DOHH2 (cell line): Measurements from ENCODE around the gene NSL1.

Source experiments
- H3F3A ChIP-seq: fragments of 200-600 bp; sonication (generic), shearing (Covaris generic); 2 replicates; pipeline ENCODE4 v1.6.0; 2016; ENCODE audit warnings: antibody characterized with exemption, mild to moderate bottlenecking; ENCODE audit not compliant: control insufficient read depth, insufficient read depth
- H3K27ac ChIP-seq: fragments of 200-600 bp; sonication (generic); 2 replicates; pipeline ENCODE4 v1.5.1; 2014; ENCODE audit warnings: low read depth, mild to moderate bottlenecking, low read length, moderate library complexity
- H3K27me3 ChIP-seq: fragments of 200-600 bp; sonication (generic); 2 replicates; pipeline ENCODE4 v1.6.1; 2014; ENCODE audit warnings: mild to moderate bottlenecking, low read length, mixed read lengths; ENCODE audit not compliant: control insufficient read depth
- H3K36me3 ChIP-seq: fragments of 200-600 bp; sonication (generic); 2 replicates; pipeline ENCODE4 v1.6.1; 2014; ENCODE audit warnings: mild to moderate bottlenecking, low read length, moderate library complexity, mixed read lengths; ENCODE audit not compliant: control insufficient read depth
- H3K4me1 ChIP-seq: fragments of 200-600 bp; sonication (generic); 2 replicates; pipeline ENCODE4 v1.6.1; 2014; ENCODE audit warnings: mild to moderate bottlenecking, low read length, mixed read lengths; ENCODE audit not compliant: control insufficient read depth
- H3K4me2 ChIP-seq: fragments of 200-600 bp; sonication (generic); 2 replicates; pipeline ENCODE4 v1.6.0; 2014; ENCODE audit warnings: mild to moderate bottlenecking, low read length, moderate library complexity
- H3K4me3 ChIP-seq: fragments of 200-600 bp; sonication (generic); 2 replicates; pipeline ENCODE4 v1.5.1; 2014; ENCODE audit warnings: mild to moderate bottlenecking, low read length, mixed read lengths
- H3K79me2 ChIP-seq: fragments of 200-600 bp; sonication (generic); 2 replicates; pipeline ENCODE4 v1.6.1; 2014; ENCODE audit warnings: mild to moderate bottlenecking, low read length, mixed read lengths; ENCODE audit not compliant: control insufficient read depth
- H3K9me2 ChIP-seq: fragments of 200-600 bp; sonication (generic); replicated peaks from 2 replicates; pipeline ENCODE4 v1.6.1; 2014; ENCODE audit warnings: mild to moderate bottlenecking, low read length, mixed read lengths; ENCODE audit not compliant: control insufficient read depth
- H3K9me3 ChIP-seq: fragments of 200-600 bp; sonication (generic); 2 replicates; pipeline ENCODE4 v1.6.1; 2014; ENCODE audit warnings: antibody characterized with exemption, low read length, mixed read lengths; ENCODE audit not compliant: control insufficient read depth, insufficient read depth
- H4K20me1 ChIP-seq: fragments of 200-600 bp; sonication (generic); 2 replicates; pipeline ENCODE4 v1.6.0; 2014; ENCODE audit warnings: low read depth, mild to moderate bottlenecking, antibody characterized with exemption, low read length, moderate library complexity; ENCODE audit not compliant: control insufficient read depth, insufficient read depth
- EZH2phosphoT487 ChIP-seq: fragments of 200-600 bp; sonication (generic); IDR thresholded peaks from 2 replicates; pipeline ENCODE4 v1.6.1; 2017; ENCODE audit warnings: borderline replicate concordance, mild to moderate bottlenecking, antibody characterized with exemption, low read length, moderate library complexity, mixed read lengths
- TF ChIP-seq, protein P1 (sequence below): fragments of 200-600 bp; sonication (generic); IDR thresholded peaks from one replicate; pipeline ENCODE4 v1.5.1; 2014; ENCODE audit warnings: antibody characterized with exemption, mild to moderate bottlenecking, low read depth, low read length; ENCODE audit not compliant: poor library complexity, severe bottlenecking

The NSL1 gene

GRCh38 chr1:212684076-212684475 lies 107.5 kb downstream of the NSL1 start:
- Histone ChIP-seq H3K9me3 (no peaks in the 10 kb centered on the region), H3K27ac (no peak overlapping the region), H3K4me1 (peaks cover 14% of the 10 kb centered on the region), H3K4me3 (no peak overlapping the region), H3F3A (no peaks in the 10 kb centered on the region), H3K9me2 (no peaks in the 10 kb centered on the region), H3K27me3 (peaks cover 56% of the 10 kb centered on the region), H3K4me2 (no peak overlapping the region), H3K36me3 (no peaks in the 10 kb centered on the region), H3K79me2 (no peaks in the 10 kb centered on the region), H4K20me1 (no peaks in the 10 kb centered on the region)
- TF ChIP-seq, protein P1, sequence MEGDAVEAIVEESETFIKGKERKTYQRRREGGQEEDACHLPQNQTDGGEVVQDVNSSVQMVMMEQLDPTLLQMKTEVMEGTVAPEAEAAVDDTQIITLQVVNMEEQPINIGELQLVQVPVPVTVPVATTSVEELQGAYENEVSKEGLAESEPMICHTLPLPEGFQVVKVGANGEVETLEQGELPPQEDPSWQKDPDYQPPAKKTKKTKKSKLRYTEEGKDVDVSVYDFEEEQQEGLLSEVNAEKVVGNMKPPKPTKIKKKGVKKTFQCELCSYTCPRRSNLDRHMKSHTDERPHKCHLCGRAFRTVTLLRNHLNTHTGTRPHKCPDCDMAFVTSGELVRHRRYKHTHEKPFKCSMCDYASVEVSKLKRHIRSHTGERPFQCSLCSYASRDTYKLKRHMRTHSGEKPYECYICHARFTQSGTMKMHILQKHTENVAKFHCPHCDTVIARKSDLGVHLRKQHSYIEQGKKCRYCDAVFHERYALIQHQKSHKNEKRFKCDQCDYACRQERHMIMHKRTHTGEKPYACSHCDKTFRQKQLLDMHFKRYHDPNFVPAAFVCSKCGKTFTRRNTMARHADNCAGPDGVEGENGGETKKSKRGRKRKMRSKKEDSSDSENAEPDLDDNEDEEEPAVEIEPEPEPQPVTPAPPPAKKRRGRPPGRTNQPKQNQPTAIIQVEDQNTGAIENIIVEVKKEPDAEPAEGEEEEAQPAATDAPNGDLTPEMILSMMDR, result no peak
- no peak for TF ChIP-seq EZH2phosphoT487

GRCh38 chr1:212683357-212683722 lies 108.2 kb downstream of the NSL1 start:
- Histone ChIP-seq H3K27me3 (peaks cover 63% of the 10 kb centered on the region), H3K27ac (no peak overlapping the region), H3K36me3 (no peaks in the 10 kb centered on the region), H3K4me3 (no peak overlapping the region), H3K4me2 (peak overlapping the region; percentile 22; the same call in 1 of the 2 replicates), H3K79me2 (no peaks in the 10 kb centered on the region), H3K4me1 (peaks cover 14% of the 10 kb centered on the region), H3K9me2 (no peaks in the 10 kb centered on the region), H3F3A (no peaks in the 10 kb centered on the region), H4K20me1 (no peaks in the 10 kb centered on the region), H3K9me3 (no peaks in the 10 kb centered on the region)
- TF ChIP-seq, protein P1, result no peak
- no peak for TF ChIP-seq EZH2phosphoT487

- no peaks in the 10 kb centered on the region for H3K36me3 ChIP-seq
- 0 out of 2 replicates have a peak, but pooled peaks cover 3% of the 10 kb centered on the region for H4K20me1 ChIP-seq
- no peak overlapping the region for H3K4me3 ChIP-seq
- H3K4me2 ChIP-seq, result no peak overlapping the region
- no peaks in the 10 kb centered on the region for H3F3A ChIP-seq
- H3K27me3 ChIP-seq, result peaks cover 76% of the 10 kb centered on the region
- H3K4me1 ChIP-seq, result peaks cover 14% of the 10 kb centered on the region
- no peaks in the 10 kb centered on the region for H3K79me2 ChIP-seq
- no peaks in the 10 kb centered on the region for H3K9me3 ChIP-seq
- no peak overlapping the region for H3K27ac ChIP-seq
- H3K9me2 ChIP-seq, result no peaks in the 10 kb centered on the region
- TF ChIP-seq, protein P1, result no peak
- no peak for TF ChIP-seq EZH2phosphoT487
Observed at GRCh38 chr1:212680680-212681389, 110.7 kb downstream of the NSL1 start.
